HepG2 (cell line): ENCODE results near the gene GPR179.

Source experiments
- CHD2 ChIP-seq: IDR thresholded peaks from 2 replicates; pipeline ENCODE4 v1.6.1; 2011; ENCODE audit warnings: low read depth, low read length, improper control_type of control experiment
- CTCF ChIP-seq: sonication (generic); formaldehyde crosslinking; IDR thresholded peaks from 2 replicates; pipeline ENCODE4 v1.5.0; 2020; ENCODE audit warnings: mild to moderate bottlenecking, missing genetic modification reagents, moderate library complexity
- FOXK2 ChIP-seq: fragments of 450-650 bp; IDR thresholded peaks from 2 replicates; pipeline ENCODE4 v1.6.1; 2016
- HCFC1 ChIP-seq: fragments of 150-350 bp; IDR thresholded peaks from 2 replicates; pipeline ENCODE4 v1.6.1; 2014; ENCODE audit warnings: low read depth, low read length
- POLR2AphosphoS5 ChIP-seq: IDR thresholded peaks from 2 replicates; pipeline ENCODE4 v1.6.1; 2012; ENCODE audit warnings: low read depth, low read length
- ZNF605 ChIP-seq: sonication (generic); formaldehyde crosslinking; IDR thresholded peaks from 2 replicates; pipeline ENCODE4 v1.8.0; 2022; ENCODE audit warnings: mild to moderate bottlenecking, missing genetic modification reagents

GRCh38 chr17:38322156-38322779 is 21.5 kb downstream of the GPR179 start:
- TF ChIP-seq POLR2AphosphoS5 (no peak), CTCF (CRISPR knock-in tag) (peak; percentile 73), ZNF605 (CRISPR knock-in tag) (no peak), FOXK2 (no peak), HCFC1 (no peak), CHD2 (no peak)
